ENCODE results near the gene DHODH.
"Not testable (repeated sequence)": the region's sequence is repeated elsewhere in the genome, so short reads cannot be mapped to it uniquely, and the experiment has no call there.

The DHODH gene

DNA sequence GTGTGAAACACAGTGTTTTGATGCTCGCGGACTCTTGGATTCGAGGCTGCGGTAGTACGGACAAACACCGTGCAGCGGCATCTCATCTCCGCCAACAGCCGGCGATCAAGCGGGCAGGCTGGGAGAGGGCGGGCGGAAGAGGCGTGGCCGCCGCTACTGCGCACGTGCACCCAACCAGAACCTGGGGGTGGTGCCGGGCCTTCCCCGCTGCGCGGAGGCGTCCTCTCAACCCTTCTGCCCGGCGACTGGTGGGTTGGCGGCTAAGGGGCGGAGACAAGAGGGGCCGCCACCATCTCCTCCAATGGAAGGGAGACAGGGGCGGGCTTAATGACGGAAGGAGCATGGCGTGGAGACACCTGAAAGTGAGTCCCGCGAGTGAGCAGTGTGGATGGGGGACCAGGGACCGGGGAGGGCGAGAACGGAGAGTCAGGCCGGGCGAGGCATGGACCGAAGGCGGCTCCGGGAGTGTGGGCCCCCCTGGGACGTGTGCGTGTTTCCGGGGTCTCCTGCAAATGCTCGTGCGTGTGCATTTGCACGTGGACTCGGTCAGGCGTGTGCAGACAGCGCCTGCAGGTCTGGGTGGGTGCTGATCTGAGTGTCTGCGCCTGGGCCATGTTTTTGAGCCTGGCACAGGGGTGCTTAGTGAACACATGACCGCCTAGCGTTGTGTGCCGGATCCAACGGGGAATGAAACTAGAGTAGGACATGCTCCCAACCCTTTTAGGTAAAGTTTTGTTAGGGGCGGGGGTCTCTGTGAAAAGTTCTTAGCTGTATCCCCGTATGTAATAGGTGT lies at the start of gene DHODH:
TSS of gene DHODH (plus strand) at position 321 of the 793 bp plus-strand sequence. CDS start at position 342, 21 bp downstream.
- DNase-seq (ENCODE audit: low read depth in 3 of 3), result peak; percentile 95 to 98 (median 97)

GRCh38 chr16:71961066-71962039 lies 47.2 kb upstream of the DHODH start:
- peak; percentile 61 to 81 (median 69) for DNase-seq (ENCODE audit: low read depth in 3 of 3)

- DNase-seq (ENCODE audit: low read depth in 3 of 3), result no peak
Observed at GRCh38 chr16:71963125-71963875, 45.2 kb upstream of the DHODH start.

- DNase-seq (ENCODE audit: low read depth in 3 of 3), result no peak
Observed at GRCh38 chr16:71965223-71965622, 43.3 kb upstream of the DHODH start.

GRCh38 chr16:71966932-71967331 lies 41.6 kb upstream of the DHODH start:
- DNase-seq (ENCODE audit: low read depth in 3 of 3), result no peak

DNA sequence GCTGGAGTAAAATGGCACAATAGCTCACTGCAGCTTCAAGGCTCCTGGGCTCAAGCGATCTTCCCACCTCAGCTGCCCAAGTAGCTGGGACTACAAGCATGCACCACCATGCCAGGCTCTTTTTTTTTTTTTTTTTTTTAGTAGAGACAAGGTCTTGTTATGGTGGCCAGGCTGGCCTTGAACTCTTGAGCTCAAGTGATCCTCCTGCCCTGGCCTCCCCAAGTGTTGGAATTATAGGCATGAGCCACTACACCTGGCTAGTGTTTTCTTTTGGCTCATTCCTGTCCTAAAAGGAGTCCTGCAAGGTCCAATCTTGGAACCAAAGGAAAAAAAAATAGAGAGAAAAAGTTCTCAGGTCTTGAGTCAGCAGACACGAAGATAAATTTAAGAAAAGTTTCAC lies 39.2 kb upstream of the DHODH start:
- DNase-seq (ENCODE audit: low read depth in 3 of 3), result no peak

GRCh38 chr16:71971571-71971970 lies 37.0 kb upstream of the DHODH start:
- no peak for DNase-seq (ENCODE audit: low read depth in 3 of 3)

- no peak for DNase-seq (ENCODE audit: low read depth in 3 of 3)
Observed at GRCh38 chr16:71972356-71972755, 36.2 kb upstream of the DHODH start.

DNA sequence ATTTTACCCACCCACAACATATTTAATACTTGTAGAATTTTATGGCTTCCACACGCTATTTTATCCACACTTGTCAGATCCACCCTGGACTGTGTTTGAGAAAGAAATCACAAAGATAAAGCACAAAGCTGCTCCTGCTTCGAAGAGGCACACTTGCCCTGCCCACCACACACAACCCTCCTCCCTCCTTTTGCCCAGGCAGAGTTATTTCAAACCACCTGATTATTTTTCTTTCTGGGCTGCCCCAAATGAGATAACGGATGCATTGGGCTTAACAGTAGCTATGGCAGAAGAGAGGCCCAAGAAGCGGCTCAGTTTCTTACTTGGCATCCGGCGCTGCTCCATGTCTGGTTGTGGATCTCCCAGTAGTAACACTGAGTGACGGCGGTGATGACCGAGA lies 35.5 kb upstream of the DHODH start:
- DNase-seq (ENCODE audit: low read depth in 3 of 3), result no peak

- no peak for DNase-seq (ENCODE audit: low read depth in 3 of 3)
Observed at GRCh38 chr16:71974068-71974818, 34.3 kb upstream of the DHODH start.

DNA sequence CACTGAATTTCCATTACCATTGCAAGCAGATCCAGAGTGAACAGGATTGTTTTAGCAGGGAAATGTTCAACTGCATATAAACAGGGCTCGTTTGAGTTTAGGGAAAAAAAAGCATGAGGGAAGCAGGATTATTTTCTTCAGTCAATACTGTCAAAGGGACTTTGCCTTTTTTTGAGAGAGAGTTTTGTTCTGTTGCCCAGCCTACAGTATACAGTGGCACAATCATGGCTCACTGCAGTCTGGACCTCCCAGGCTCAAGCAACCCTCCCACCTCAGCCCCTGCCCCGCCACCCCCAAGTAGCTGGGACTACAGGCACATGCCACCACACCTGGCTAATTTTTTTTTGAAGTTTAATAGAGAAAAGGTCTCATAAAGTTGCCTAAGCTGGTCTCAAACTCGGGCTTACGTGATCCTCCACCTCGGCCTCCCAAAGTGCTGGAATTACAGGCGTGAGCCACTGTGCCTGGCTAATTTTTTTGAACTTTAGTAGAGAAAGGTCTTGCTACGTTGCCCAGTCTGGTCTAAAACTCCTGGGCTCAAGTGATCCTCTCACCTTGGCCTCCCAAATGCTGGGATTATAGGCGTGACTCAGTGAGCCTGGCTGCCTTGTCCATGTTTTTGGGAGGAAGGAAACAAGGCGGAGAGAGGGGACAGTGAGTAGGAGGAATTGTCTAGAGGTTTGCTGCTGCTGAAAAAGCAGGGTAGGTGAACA lies 23.1 kb upstream of the DHODH start:
- DNase-seq (ENCODE audit: low read depth in 3 of 3), result no peak

GRCh38 chr16:71986131-71986530 lies 22.4 kb upstream of the DHODH start:
- DNase-seq (ENCODE audit: low read depth in 3 of 3), result no peak

GRCh38 chr16:71995038-71995437 lies 13.5 kb upstream of the DHODH start:
- no peak for DNase-seq (ENCODE audit: low read depth in 3 of 3)

- DNase-seq (ENCODE audit: low read depth in 3 of 3), result not testable (repeated sequence)
Observed at GRCh38 chr16:71997578-71997977, 11.0 kb upstream of the DHODH start.

DNA sequence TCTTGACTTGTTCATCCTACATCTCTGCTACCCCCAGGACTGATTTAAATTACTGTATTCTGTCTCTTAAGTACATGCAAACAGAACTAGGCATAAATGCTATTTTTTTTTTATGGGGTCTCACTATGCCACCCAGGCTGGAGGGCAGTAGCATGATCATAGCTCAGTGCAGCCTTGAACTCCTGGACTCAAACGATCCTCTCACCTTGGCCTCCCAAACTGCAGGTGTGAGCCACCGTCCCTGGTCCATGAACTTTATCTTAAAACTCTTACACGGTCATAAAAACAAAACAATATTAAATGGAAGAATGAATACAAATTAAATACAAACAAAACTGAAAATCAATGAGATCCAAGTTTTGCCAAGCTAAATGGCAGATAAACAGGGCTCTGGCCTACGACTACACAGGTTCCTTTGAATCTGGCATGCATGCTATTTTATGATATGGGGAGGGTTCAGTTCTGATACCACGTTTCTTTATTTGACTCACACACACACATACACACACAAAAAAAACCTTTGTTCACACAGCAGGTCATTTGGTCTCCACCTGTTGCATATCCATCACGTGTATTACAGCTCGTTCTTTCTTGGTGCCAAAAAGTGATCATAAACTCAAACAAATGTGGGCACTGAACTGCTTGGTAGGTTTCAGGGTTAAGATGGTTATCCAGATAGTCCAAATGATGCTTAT lies 7.2 kb upstream of the DHODH start:
- DNase-seq (ENCODE audit: low read depth in 3 of 3), result no peak

GRCh38 chr16:72002619-72003018 lies 5.9 kb upstream of the DHODH start:
- no peak for DNase-seq (ENCODE audit: low read depth in 3 of 3)

- DNase-seq (ENCODE audit: low read depth in 3 of 3), result not testable (repeated sequence)
Observed at GRCh38 chr16:72008065-72008423, 500 bp upstream of the DHODH start.

DNA sequence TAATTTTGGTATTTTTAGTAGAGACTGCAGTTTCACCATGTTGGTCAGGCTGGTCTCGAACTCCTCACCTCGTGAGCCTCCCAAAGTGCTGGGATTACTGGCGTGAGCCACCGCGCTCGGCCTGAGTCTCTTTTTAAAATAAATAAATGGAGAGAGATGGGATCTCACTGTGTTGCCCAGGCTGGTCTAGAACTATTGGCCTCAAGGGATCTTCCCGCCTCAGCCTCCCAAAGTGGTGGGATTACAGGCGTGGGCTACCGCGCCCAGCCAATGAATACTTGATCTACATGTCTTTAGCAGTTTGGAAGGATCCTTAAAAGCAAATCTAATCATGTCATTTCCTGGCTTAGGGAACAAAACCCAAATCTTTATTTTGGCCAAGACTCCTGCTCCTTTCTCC lies 1.2 kb downstream of the DHODH start:
- DNase-seq (ENCODE audit: low read depth in 3 of 3), result no peak

GRCh38 chr16:72012607-72013006 lies 4.1 kb downstream of the DHODH start:
- no peak for DNase-seq (ENCODE audit: low read depth in 3 of 3)

GRCh38 chr16:72013389-72013788 lies 4.8 kb downstream of the DHODH start:
- DNase-seq (ENCODE audit: low read depth in 3 of 3), result no peak

Measured in stimulated activated CD4-positive, alpha-beta T cell treated with anti-CD3 and anti-CD28 coated beads, TNF-alpha, amount 100 ng/mL, for 24 hours (primary cell).